Measurements from ENCODE around the gene PRLH. TPM values are rescaled to one million over a fixed set of nuclear protein-coding genes. Genes with fewer than 3 reads are reported as not detected.

PRLH gene
- total and polyA plus RNA-seq, 4 donors = not detected

DNA sequence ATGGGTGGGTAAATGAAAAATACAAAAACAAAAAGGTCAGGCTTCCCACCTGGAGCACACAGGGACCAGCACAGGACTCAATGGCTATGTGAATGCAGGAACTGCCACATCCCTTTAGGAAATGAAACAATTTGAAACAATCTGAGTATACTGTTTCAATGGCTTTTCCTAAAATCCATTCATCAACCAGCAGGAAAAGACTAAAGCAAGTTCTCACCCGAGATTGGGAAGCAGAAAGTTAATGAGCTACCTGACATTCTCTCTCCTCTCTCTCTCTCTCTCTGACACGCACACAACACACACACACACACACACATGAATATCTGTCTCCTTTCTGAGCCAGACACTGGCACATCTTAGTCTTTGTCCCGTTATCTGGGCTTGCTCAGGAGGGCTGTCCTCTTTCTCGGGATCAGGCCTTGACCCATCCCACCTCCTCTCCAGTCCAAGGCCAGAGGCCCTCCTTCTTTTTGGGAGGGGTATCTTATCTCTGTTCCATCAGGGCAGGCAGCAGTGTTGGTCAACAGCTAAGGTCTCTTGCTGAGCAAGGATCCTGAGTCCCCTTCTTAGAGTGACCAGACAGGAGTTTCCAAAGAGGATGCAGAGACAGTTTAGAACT lies 49.4 kb downstream of the PRLH start:
- H3K9me3 ChIP-seq (ENCODE audit: control insufficient read depth in 4 of 4, low read length in 3 of 4) = no peaks in the 10 kb centered on the region
- 66% methylated on average over 4 of the region's 4 CpGs for WGBS
- H3K27me3 ChIP-seq (ENCODE audit: control insufficient read depth in 4 of 4, insufficient read depth in 4 of 4, low read length in 3 of 4) = no peaks in the 10 kb centered on the region
- DNase-seq (ENCODE audit: low spot score) = no peak
- no peaks in the 10 kb centered on the region for H3K4me1 ChIP-seq (ENCODE audit: control insufficient read depth in 4 of 4, insufficient read depth in 4 of 4, low read length in 3 of 4)
- TF ChIP-seq JUND (IDR thresholded peaks at IDR 0.05) (no peak), GABPA (IDR thresholded peaks at IDR 0.05 in 1 of 2, conservative IDR thresholded peaks at IDR 0.05 in 1 of 2) (no peak), HNF4A (conservative IDR thresholded peaks at IDR 0.05) (no peak), NR2F2 (IDR thresholded peaks at IDR 0.05) (no peak)
- H3K9ac ChIP-seq (ENCODE audit: low read depth in 1 of 2, low read length in 2 of 2) = no peak overlapping the region
- H3K36me3 ChIP-seq (ENCODE audit: control insufficient read depth in 4 of 4, insufficient read depth in 3 of 4, low read depth in 1 of 4, low read length in 3 of 4) = no peaks in the 10 kb centered on the region
- no peak overlapping the region for H3K4me3 ChIP-seq (ENCODE audit: low read depth in 1 of 3, low read length in 3 of 3)
- H3K27ac ChIP-seq (ENCODE audit: low read depth in 1 of 2, low read length in 2 of 2) = no peak overlapping the region

DNA sequence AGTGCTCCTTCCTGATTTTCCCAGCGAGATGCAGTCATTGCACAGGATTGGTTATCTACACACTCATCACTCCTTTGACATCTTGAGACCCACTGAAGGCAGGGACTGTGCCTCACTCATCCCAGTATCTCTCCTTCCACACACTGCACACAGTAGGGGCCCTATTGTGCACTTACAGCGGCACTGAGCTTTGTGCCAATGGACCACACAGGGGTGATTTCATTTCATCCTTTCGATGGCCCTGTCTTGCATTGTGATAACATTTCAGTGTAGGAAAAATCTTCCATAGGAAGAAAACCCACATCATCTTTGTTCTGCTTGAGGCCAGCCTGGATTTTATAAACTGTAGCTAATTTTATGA lies 50.0 kb downstream of the PRLH start:
- no peak overlapping the region for H3K9ac ChIP-seq (ENCODE audit: low read depth in 1 of 2, low read length in 2 of 2)

More for the DNA sequence above, 50.0 kb downstream of the PRLH start:
- Histone ChIP-seq H3K27ac (ENCODE audit: low read depth in 1 of 2, low read length in 2 of 2) (peak overlapping the region in 1 of 2 donors; percentile 17), H3K27me3 (ENCODE audit: control insufficient read depth in 4 of 4, insufficient read depth in 4 of 4, low read length in 3 of 4) (no peaks in the 10 kb centered on the region), H3K9me3 (ENCODE audit: control insufficient read depth in 4 of 4, low read length in 3 of 4) (no peaks in the 10 kb centered on the region), H3K4me3 (ENCODE audit: low read depth in 1 of 3, low read length in 3 of 3) (no peak overlapping the region), H3K36me3 (ENCODE audit: control insufficient read depth in 4 of 4, insufficient read depth in 3 of 4, low read depth in 1 of 4, low read length in 3 of 4) (no peaks in the 10 kb centered on the region), H3K4me1 (ENCODE audit: control insufficient read depth in 4 of 4, insufficient read depth in 4 of 4, low read length in 3 of 4) (no peaks in the 10 kb centered on the region)
- DNase-seq (ENCODE audit: low spot score) = no peak
- TF ChIP-seq HNF4G (IDR thresholded peaks at IDR 0.05) (no peak), FOXA1 (IDR thresholded peaks at IDR 0.05) (no peak), FOXA2 (IDR thresholded peaks at IDR 0.05) (no peak), TAF1 (conservative IDR thresholded peaks at IDR 0.05) (no peak)
- TF ChIP-seq, protein P1, sequence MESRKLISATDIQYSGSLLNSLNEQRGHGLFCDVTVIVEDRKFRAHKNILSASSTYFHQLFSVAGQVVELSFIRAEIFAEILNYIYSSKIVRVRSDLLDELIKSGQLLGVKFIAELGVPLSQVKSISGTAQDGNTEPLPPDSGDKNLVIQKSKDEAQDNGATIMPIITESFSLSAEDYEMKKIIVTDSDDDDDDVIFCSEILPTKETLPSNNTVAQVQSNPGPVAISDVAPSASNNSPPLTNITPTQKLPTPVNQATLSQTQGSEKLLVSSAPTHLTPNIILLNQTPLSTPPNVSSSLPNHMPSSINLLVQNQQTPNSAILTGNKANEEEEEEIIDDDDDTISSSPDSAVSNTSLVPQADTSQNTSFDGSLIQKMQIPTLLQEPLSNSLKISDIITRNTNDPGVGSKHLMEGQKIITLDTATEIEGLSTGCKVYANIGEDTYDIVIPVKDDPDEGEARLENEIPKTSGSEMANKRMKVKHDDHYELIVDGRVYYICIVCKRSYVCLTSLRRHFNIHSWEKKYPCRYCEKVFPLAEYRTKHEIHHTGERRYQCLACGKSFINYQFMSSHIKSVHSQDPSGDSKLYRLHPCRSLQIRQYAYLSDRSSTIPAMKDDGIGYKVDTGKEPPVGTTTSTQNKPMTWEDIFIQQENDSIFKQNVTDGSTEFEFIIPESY (IDR thresholded peaks at IDR 0.05) = no peak
- WGBS = 73% methylated on average over 3 of the region's 3 CpGs

Small RNA genes lying within 50 kb of the gene (small RNA-seq; reads per million reads assigned to genes)
- not detected for gene RNU6-1140P

Other genes starting within 250 kb of the PRLH start
- 10 to 100 TPM; 24.9 to 28.7 TPM for gene COL6A3, start 152.4 kb upstream of the PRLH start, total RNA-seq
- 10 to 100 TPM in 1 of 2 donors, 1 to 10 TPM in 1; 1.7 to 10.1 TPM for gene COL6A3, start 152.4 kb upstream of the PRLH start, polyA plus RNA-seq
- 10 to 100 TPM in 1 of 2 donors, 1 to 10 TPM in 1; 1.6 to 22.6 TPM for gene MLPH, start 79.3 kb upstream of the PRLH start, total RNA-seq
- 10 to 100 TPM; 22.1 to 25.9 TPM for gene MLPH, start 79.3 kb upstream of the PRLH start, polyA plus RNA-seq
- gene RAB17, start 24.2 kb downstream of the PRLH start, total RNA-seq = 10 to 100 TPM; 17.8 to 96.5 TPM
- gene RAB17, start 24.2 kb downstream of the PRLH start, polyA plus RNA-seq = 10 to 100 TPM; 69.6 to 80.2 TPM
- gene LRRFIP1, start 61.0 kb downstream of the PRLH start, total RNA-seq = 10 to 100 TPM; 13.3 to 56.1 TPM
- gene LRRFIP1, start 61.0 kb downstream of the PRLH start, polyA plus RNA-seq = 10 to 100 TPM; 26.6 to 51.6 TPM
- under 1 TPM; 0.09 to 0.75 TPM for gene RBM44, start 232.2 kb downstream of the PRLH start, total RNA-seq
- under 1 TPM; 0.02 to 0.21 TPM for gene RBM44, start 232.2 kb downstream of the PRLH start, polyA plus RNA-seq

All from liver (tissue), 10 donors.